CD4-positive, alpha-beta T cell treated with Interleukin-6 for 4 hours (primary cell): ENCODE measurements around the gene HIP1.
"Not testable (repeated sequence)": the region's sequence is repeated elsewhere in the genome, so short reads cannot be mapped to it uniquely, and the experiment has no call there.

Experiments used
- DNase-seq: peaks from one replicate; pipeline ENCODE4 v3.0.0-alpha.2; 2020; ENCODE audit warnings: mixed read lengths

The HIP1 gene

DNA sequence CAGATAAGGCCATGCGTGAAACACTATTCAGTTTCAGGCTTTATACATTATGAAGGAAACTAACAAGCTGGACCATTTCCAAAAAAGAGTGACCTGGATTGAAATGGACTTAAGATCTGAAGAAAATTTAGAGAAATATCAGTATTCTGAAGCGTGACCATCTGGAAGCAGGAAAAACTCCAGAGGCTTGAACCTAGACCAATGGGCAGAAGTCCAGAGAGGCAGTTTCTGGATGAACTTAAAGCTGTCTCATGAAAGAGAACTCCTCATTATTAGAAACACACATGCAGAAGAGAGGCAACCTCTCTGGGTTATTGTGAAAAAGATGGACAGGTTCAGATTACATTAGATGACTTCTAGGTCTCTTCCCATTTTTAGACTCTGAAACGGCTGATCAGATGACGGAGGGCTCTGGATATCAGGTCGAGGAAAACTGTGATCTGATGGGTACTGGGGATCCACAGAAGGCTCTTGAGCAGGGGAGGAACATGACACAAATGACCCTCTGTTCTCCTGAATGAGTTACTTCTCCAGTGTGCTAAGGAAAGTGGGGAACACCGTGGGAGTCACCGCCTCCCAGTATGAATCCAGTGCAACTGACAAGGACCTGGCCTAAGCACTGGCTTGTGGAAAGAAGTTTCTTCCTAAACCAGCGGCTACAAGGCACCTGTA, 130.2 kb downstream of the HIP1 start:
- DNase-seq, result no peak

DNA sequence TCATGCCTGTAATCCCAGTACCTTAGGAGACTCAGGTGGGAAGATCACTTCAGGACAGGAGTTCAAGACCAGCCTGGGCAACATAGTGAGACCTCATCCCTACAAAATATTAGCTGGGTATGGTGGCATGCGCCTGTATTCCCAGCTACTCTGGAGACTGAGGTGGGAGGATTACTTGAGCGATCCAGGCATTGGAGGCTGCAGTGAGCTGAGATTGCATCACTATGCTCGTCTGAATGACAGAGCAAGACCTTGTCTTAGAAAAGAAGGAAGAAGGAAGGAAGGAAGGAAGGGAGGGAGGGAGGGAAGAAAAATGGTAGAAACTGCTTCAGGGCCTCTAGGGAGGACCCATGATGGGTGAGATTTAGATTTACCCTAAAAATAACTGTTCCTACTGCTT, 134.3 kb downstream of the HIP1 start:
- no peak for DNase-seq

DNA sequence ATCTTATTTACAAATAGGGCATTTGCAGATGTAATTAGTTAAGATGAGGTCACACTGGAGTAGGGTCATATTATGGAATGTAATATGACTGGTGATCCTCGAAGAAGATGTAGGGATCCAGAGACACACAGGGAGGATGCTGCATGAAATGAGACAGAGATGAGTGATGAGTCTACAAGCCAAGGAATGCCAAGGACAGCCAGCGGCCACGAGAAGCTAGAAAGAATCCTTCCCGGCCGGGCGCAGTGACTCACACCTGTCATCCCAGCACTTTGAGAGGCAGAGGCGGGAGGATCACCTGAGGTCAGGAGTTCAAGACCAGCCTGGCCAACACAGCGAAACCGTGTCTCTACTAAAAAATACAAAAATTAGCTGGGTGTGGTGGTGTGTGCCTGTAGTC, 135.9 kb downstream of the HIP1 start:
- DNase-seq, result not testable (repeated sequence)

DNA sequence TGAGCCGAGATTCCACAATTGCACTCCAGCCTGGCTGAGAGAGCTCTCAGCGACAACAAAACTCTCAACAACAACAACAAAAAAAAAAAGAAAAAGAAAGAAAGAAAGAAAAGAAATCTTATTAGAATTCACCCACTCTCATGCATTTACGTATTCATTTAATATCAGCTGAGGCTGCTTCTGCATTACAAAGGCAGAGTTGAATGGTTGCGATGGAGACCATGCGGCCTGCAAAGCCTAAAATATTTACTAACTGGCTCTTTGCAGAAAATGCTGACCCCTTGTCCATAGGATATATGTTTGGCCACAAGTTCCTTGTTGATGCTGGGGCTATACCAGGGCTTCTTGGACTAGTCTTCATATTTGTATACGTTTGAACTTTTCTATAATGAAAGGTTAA, 137.2 kb downstream of the HIP1 start:
- no peak for DNase-seq

DNA sequence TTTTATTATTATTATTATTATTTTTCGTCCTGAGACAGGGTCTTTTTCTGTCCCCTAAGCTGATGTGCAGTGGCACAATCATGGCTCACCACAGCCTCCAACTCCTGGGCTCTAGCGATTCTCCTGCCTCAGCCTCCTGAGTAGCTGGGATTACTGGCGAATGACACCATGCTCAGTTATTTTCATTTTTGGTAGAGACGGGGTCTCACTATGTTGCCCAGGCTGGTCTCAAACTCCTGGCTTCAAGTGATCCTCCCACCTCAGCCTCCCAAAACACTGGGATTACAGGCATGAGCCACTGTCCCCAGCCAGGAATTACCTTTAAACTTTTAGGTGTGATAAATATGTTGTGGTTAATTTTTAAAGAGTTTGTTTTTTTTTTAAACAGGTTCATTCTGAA, 138.0 kb downstream of the HIP1 start:
- DNase-seq, result not testable (repeated sequence)

DNA sequence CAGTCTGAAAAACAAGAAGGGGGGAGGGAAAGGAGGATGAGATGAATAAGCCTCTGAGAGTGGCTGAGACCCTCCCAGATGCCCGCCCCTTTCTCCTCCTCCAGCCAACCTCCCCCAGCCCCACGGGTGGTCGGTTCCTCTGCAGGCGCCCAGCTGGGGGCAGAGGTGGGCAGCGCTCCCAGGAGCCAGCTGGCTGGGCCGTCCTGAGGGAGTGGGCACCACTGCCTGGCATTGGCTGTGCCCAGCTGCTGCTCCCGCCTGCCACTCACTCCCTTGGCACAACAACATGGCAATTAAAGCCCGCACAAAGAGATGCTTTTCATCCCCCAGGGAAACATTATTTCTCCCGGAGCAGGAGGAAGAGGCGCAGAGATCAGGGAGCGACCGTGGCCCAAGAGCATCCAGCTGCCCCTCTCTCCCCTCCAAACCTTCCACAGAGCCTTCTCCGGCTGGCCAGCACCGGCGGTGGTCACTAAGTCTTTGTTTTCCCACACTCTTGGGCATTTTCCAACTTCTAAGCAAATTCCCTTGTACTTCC, 139.4 kb downstream of the HIP1 start:
- DNase-seq, result no peak

DNA sequence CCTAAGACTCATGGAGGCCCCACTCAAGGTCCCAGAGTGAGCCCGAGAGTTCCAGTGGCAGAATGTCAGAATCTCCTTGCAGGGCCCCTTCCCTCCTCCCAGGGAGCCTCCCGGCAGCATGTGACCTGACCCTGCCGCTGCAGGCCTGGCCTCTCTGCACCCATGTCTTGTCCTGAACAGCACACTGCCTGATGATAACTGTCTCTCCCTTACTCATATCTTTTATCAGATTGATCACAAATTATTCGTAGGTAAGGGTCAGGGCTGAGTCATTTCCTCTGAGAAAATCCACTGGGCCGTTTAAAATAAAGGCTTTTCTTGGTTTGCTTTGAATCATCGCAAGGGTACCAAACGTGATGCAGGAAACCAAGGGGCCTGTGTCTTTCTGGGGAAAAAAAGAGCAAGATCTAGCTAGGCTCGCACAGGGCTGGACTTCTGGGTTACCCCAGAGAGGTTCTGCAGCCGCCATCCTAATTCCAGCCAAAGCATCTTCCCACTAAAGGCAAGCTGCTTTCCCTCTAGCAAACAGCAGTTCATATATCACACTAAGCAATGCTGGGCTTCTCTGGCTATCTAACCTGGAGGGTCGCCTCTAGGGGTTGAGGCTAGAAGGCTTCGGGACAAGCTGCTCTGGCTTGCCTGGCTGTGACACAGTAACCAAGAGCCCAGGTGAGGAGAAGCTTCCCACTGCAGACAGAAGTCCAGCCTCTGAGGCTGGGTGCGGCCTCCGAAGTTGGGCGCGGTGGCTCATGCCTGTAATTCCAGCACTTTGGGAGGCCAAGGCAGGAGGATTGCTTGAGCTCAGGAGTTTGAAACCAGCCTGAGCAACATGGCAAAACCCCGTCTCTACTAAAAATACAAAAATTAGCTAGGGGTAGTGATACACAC, 141.8 kb downstream of the HIP1 start:
- no peak for DNase-seq

DNA sequence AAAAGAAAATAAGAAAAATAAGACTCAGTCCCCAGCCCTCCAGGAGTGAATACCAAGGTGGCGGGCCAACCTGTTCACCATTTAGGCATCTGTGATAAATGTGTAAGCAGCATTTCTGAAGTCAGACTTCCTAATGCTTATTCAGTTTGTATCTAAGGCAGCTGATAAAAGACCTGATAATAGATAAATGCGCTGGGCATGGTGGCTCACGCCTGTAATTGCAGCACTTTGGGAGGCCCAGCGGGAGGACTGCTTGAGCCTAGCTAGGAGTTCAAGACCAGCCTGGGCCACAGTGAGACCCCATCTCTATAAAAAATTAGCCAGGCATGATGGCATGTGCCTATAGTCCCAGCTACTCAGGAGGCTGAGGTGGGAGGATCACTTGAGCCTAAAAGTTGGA, 143.0 kb downstream of the HIP1 start:
- DNase-seq, result no peak

DNA sequence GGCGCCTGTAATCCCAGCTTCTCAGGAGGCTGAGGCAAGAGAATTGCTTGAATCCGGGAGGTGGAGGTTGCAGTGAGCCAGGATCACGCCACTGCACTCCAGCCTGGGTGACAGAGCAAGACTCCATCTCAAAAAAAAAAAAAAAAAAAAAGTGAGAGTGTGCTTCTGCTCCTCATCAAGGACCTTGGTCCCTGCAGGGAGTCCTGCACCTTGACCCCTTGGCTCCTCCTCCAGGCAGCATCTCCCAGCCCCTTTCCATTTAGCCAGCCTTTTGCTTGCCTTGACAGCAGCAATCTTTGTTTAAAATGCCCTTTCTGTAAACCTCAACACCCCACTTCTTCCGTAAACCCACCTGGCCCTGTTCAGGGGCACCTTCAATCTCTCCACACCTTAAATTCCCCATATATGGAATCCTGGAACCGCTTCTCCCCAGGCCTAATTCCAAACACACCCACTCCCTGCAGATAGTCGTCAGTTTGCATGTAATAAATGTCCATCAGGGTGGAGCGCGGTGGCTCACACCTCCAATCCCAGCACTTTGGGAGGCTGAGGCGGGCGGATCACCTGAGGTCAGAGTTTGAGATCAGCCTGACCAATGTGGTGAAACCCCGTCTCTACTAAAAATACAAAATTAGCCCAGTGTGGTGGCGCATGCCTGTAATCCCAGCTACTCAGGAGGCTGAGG, 145.1 kb downstream of the HIP1 start:
- not testable (repeated sequence) for DNase-seq

DNA sequence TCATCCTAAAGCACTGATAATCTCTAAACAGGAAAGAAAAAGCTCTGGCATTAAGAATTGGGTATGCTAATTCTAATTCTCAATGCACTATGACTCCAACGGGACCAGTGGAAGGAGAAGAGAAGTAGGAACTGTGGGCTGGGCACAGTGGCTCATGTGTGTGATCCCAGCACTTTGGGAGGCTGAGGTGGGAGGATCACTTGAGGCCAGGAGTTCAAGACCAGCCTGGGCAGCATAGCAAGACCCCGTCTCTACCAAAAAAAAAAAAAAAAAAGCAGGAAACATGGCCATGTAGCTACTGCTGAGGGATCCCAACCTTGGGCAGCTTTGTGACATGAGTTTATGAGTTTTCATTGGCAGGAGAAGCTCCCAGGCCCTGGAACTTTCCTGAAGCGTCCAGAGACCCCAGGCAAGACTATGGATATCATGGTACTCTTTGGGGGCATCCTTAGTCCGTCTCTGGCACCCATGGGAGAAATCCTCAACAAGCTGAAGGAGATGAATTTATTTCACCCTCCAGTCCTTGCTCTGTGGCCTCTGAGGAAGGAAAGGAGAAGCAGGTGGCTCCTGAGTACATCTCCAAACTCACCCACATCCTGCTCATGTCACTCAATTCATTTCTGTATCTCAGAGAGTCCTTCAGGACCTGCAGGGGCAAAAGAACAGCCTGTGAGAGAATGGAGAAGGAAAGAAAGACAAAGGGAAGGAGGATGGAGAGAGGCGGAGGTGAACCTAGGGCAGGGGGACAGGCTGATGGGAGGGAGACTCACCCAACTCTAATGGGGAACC, 147.1 kb downstream of the HIP1 start:
- DNase-seq, result no peak

DNA sequence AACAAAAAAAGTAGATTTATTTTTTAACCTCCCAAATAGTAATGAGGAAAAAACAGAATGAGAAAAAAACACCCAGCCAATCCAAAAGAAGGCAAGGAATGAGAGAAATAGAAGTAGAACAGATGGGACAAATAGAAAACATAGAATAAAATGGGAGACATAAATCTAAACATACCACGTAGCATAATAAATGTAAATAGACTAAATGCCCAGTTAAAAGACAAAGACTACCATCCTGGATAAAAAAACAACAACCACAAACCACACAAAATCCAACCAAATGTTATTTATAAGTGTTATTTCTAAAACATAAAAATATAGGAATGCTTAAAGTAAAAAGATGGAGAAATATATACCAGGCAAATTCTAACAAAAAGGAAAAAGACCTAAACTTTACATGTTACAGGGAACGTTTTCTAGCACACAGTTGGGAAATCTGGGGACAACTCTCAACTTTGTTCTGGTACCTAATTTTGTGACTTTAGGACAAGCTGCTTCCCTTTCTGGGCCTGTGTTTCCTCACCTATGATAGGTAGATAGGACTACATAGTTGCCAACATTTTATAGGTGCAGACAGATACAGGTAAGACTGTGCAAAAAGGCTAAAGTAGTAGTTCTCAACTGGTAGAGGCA, 148.3 kb downstream of the HIP1 start:
- DNase-seq, result no peak

DNA sequence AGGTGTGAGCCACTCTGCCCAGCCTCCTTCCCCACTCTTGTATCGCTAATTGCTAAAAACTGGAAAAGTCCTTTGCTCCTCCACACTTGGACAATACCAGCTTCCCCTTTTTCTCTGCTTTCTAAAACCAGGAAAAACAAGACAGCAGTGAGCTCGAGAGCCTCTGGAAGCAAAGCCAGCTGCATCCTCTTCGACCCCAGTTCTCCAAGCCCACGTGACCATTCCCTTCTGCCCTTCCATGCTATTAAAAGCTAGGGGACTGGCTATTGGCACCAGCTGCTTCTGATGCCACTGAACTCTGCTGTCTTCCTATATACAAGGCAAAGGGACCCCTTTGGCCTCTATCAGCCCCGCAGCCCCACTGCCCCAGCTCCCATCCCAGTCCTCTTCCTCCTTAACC, 154.4 kb downstream of the HIP1 start:
- DNase-seq, result no peak

DNA sequence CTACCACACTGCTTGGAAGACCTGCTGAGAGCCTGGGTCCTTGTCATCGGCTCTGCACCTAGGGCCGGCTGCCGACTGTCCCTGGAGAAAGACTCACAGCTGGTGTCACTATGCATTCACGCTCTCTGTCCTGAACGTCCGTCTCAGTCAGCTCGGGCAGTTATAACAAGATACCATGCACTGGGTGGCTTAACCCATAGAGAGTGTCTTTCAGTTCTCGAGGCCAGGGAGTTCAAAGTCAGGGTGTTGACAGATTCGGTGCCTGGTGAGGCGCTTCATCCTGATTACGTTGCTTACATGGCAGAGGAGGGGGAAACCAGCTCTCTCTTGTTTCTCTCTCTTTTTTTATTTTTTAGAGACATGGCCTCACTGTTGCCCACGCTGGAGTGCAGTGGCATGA, 155.5 kb downstream of the HIP1 start:
- DNase-seq, result no peak

DNA sequence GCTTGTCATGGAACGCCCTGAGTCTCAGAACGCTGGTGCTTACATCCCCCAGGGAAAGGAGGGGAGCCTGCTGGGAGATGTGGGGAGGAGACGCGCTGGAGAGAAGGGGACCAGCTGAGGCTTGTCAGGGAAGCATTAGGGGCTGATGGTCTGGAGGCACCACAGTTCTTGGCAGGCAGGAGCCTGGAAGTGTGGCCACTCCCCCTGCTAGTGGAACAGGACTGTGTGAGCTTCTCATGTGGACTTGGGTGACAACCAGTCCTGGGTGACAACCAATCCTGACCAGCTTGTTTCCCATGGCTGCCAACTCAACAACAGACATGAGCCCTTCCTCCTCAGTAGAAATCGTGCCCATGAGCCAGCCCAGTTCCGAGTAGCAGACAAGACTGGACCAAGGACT, 158.8 kb downstream of the HIP1 start:
- DNase-seq, result no peak

DNA sequence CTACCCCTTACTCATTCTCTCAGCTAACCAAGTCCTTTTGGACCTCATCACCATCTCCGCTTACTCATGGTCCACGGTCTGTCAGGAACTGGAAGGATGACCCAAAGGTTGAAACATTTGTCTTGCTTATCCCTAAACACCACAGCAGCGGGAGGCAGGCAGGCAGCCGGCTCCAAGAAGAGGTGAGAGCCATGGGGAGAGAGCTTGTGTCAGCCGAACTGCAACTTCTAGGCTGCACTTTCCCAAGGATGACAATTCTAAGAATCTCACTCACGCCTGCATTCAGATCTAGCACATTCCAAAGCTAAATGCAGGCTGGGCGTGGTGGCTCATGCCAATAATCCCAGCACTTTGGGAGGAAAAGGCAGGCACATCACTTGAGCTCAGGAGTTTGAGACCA, 160.7 kb downstream of the HIP1 start:
- DNase-seq, result no peak

DNA sequence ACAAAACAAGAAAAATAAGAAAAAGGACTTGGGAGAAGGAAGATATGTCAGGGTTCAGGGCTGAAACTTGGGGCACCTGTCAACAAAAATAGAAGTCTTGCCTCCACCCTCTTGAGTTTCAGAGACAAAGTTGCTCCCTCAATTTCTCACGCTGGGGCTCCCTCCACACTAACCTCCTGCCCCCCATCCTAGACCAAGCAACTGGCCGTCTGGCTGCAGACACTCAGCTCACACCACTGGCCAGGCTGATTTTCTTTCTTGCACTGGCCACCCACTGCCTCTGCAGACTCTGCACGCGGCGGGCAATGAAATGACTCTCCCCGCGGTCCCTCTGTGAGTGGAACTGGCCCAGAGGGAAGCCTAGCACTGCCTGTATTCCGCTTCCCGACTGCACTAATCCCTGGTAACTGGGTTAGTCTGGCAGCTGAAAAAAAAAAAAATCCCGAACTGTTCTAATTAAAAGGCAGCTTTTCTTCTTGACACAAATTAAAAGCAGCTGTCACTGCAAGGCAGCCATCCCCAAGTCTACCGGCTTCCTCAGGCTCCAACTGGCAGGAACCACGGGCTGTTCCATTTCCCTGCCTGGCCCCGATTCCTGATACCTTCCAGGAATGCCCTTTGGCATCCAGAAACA, 163.1 kb downstream of the HIP1 start:
- no peak for DNase-seq

DNA sequence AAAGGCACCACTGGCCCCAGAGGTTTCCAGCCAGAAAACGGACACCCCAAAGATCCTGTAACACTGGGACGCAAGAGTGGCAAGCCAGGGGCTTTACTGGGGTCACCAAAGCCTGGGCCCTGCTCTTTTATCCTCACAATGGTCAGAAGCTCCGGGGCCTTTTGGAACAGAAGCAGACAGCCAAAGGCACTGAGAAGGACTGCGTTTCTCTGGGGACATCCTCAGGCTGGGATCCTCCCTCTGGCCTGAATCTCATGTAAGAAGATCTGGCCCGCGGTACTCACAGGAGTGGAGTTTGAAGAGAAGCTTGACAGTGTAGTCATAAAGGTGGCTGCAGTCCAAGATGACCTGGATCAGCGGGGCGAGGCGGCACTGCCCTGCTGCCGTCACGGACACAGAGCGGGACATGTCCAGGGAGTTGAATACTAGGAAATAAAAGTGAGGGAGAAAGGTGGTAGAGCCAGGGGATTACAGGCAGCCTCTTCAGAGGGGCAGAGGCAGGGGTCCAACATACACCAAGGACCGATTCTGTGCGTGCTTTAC, 165.2 kb downstream of the HIP1 start:
- no peak for DNase-seq

DNA sequence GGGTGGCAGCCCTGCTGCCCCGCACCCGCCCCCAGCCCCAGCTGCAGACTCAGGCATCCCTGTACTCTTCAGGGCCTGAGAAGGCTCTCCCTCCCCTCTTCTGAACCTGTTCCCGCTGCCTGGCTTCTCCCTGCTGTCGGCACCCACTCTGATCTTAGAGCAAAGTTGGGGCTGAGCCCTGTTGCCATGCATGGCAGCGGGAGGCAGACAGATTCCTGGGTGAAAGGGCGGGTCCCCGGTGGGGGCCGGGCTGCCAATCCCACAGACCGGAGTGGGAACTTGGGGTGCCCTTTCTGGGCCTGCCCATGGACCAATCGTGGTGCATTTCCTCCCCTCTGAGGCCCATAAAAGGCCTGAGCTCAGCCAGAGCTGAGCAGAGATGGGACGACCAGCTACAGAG, 165.9 kb downstream of the HIP1 start:
- no peak for DNase-seq

DNA sequence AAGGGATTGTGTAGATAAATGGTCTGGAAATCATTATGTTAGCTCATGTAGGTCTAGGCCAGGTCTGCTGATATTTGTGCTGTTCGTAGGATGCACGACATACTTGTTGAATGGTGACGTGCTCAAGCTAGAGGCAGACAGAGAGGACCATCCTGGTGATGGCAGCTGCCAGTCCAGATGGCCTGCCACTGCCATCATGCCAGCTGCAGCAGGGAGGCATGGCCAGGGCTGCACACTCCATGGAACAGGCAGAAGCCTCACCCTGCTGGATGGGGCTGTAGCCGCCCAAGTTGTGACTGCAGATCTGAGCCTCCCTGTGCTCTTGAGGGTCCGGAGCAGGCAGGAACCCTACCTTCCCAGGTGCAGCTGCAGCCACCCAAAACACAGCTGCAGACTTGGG, 166.3 kb downstream of the HIP1 start:
- no peak for DNase-seq

DNA sequence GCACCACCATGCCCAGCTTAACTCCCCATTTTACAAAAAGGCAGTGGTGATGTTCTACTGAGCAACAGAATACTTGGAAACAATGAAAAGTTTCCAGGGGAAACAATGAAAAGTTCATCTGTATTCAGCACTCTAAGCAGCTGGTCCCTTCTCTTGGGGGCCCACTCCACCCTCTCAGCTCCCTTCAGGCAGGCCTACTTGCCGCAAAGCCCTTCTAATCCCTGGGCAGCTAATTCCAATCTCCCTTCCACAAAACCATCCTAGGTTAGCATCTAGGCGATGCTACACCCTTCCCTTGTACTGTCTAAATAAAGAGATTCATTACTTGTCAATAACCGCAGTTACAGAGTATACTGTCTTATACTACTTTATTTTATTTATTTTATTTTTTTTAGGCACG, 167.5 kb downstream of the HIP1 start:
- DNase-seq, result no peak

DNA sequence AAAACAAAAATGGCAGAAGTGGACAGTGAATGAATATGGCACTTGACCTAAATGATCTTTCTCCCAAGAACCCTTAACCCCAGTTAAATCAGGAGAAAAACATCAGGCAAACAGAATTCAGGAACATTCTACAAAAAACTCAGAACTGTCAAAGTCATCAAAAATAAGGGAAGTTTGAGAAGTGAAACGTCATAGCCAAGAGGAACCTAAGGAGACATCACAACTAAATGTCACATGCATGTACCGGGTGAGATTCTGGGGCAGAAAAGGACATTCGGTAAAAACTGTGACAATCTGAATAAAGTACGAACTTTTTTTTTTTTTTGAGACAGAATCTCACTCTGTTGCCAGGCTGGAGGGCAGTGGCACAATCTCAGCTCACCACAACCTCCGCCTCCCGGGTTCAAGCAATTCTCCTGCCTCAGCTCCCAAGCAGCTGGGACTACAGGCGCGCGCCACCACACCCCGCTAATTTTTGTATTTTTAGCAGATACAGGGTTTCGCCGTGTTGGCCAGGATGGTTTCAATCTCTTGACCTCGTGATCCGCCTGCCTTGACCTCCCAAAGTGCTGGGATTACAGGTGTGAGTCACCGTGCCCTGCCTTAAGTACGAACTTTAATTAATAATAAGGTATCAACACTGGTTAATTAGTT, 169.0 kb downstream of the HIP1 start:
- not testable (repeated sequence) for DNase-seq
